Natural killer cell (primary cell): ENCODE measurements around the gene GTSF1L. TPM values are rescaled to one million over a fixed set of nuclear protein-coding genes. Genes with fewer than 3 reads are reported as not detected.

Experiments
- ATAC-seq, 3 donors: fragments of 150-1000 bp in 2 of 3; fragments of 200-7000 bp in 1 of 3; cut with Tn5 transposase; 1 replicate in 1 of 3; 2 replicates in 2 of 3; pipeline ENCODE4 v1.10.0; 2021; ENCODE audit warnings: mild to moderate bottlenecking in 2 of 3, moderate library complexity in 2 of 3
- DNase-seq, 2 donors: peaks; one replicate each; pipeline versions ENCODE4 v3.0.0 to v3.0.0-alpha.2; 2013 to 2021; ENCODE audit warnings: mixed read lengths in 1 of 2
- H3K27ac ChIP-seq: one replicate; pipeline ENCODE4 v1.5.1; 2013; ENCODE audit warnings: mild to moderate bottlenecking, low read length
- H3K27me3 ChIP-seq: one replicate; pipeline ENCODE4 v1.6.1; 2013; ENCODE audit warnings: low read length; ENCODE audit not compliant: control insufficient read depth, insufficient read depth
- H3K36me3 ChIP-seq: one replicate; pipeline ENCODE4 v1.6.1; 2013; ENCODE audit warnings: low read length; ENCODE audit not compliant: control insufficient read depth, insufficient read depth
- H3K4me1 ChIP-seq: one replicate; pipeline ENCODE4 v1.6.1; 2013; ENCODE audit warnings: low read length; ENCODE audit not compliant: control insufficient read depth, insufficient read depth
- H3K4me3 ChIP-seq: one replicate; pipeline ENCODE4 v1.5.1; 2013; ENCODE audit warnings: low read length
- H3K9me3 ChIP-seq: one replicate; pipeline ENCODE4 v1.6.1; 2013; ENCODE audit warnings: low read length; ENCODE audit not compliant: control insufficient read depth, insufficient read depth
- H3K27ac Mint-ChIP-seq, 2 donors: one replicate each; pipeline ENCODE4 v1.8.0; 2022; ENCODE audit warnings: mild to moderate bottlenecking in 2 of 2, mixed read lengths in 2 of 2, moderate library complexity in 1 of 2
- H3K27me3 Mint-ChIP-seq, 2 donors: one replicate each; pipeline ENCODE4 v1.8.0; 2022; ENCODE audit warnings: low read depth in 2 of 2, mixed read lengths in 2 of 2
- H3K36me3 Mint-ChIP-seq: one replicate; pipeline ENCODE4 v1.8.0; 2022; ENCODE audit warnings: mixed read lengths
- H3K4me1 Mint-ChIP-seq, 2 donors: one replicate each; pipeline ENCODE4 v1.8.0; 2022; ENCODE audit warnings: mixed read lengths in 2 of 2
- H3K4me3 Mint-ChIP-seq: one replicate; pipeline ENCODE4 v1.8.0; 2022; ENCODE audit warnings: mild to moderate bottlenecking, moderate library complexity, mixed read lengths
- H3K9me3 Mint-ChIP-seq, 2 donors: one replicate each; pipeline ENCODE4 v1.8.0; 2022; ENCODE audit warnings: mixed read lengths in 2 of 2
- CTCF ChIP-seq: fragments of 200-600 bp; IDR thresholded peaks from one replicate; pipeline ENCODE4 v1.8.0; 2022; ENCODE audit warnings: antibody characterized with exemption
- WGBS: methylation state at CpG from one replicate; pipeline ENCODE4 v1.1.7; 2013; ENCODE audit warnings: missing lambda C conversion rate; ENCODE audit not compliant: insufficient coverage; 5-methylcytosine and 5-hydroxymethylcytosine counted together
- intact Hi-C: fragments of 100-400 bp; cut with micrococcal nuclease; formaldehyde crosslinking; loops from one replicate; pipeline ENCODE4 v1.14.2; 2022
- total RNA-seq, 4 donors: library from RNA; stranded (reverse); fragments of 120-200 nt in 1 of 4; gene quantifications; one replicate each; pipeline versions ENCODE4 v1.2.3 to v1.2.4, GENCODE V29; 2013 to 2022

The GTSF1L gene
- total RNA-seq, 3 donors from 2014 or later (not counting 1 experiment from before 2014, with no cell fraction given): not detected

GRCh38 chr20:43739148-43739749, 12.4 kb upstream of the GTSF1L start:
- no peaks in the 10 kb centered on the region for H3K27me3 ChIP-seq
- intact Hi-C loops: no loop called here
- H3K36me3 ChIP-seq: no peaks in the 10 kb centered on the region
- WGBS: 96% methylated on average over 9 of the region's 9 CpGs
- no peak for DNase-seq
- no peak for TF ChIP-seq CTCF
- Mint-ChIP-seq H3K36me3 (no peaks in the 10 kb centered on the region), H3K4me3 (no peak overlapping the region), H3K4me1 (peaks cover 7 to 9% of the 10 kb centered on the region in 2 donors), H3K9me3 (no peaks in the 10 kb centered on the region), H3K27ac (no peak overlapping the region), H3K27me3 (peaks cover 19 to 22% of the 10 kb centered on the region in 2 donors)
- ATAC-seq: no peak
- no peak overlapping the region for H3K27ac ChIP-seq
- H3K9me3 ChIP-seq: no peaks in the 10 kb centered on the region
- no peaks in the 10 kb centered on the region for H3K4me1 ChIP-seq
- H3K4me3 ChIP-seq: no peak overlapping the region

GRCh38 chr20:43737925-43738324, 11.1 kb upstream of the GTSF1L start:
- peaks cover 6 to 12% of the 10 kb centered on the region in 2 donors for H3K27me3 Mint-ChIP-seq
- no peak overlapping the region for H3K27ac Mint-ChIP-seq
- intact Hi-C loops: no loop called here
- peaks cover 7 to 9% of the 10 kb centered on the region in 2 donors for H3K4me1 Mint-ChIP-seq
- TF ChIP-seq CTCF: no peak
- Histone ChIP-seq H3K36me3 (no peaks in the 10 kb centered on the region), H3K4me3 (no peak overlapping the region), H3K27me3 (no peaks in the 10 kb centered on the region), H3K27ac (no peak overlapping the region), H3K4me1 (no peaks in the 10 kb centered on the region), H3K9me3 (no peaks in the 10 kb centered on the region)
- H3K4me3 Mint-ChIP-seq: no peak overlapping the region
- no peaks in the 10 kb centered on the region for H3K9me3 Mint-ChIP-seq
- H3K36me3 Mint-ChIP-seq: no peaks in the 10 kb centered on the region
- DNase-seq: no peak
- ATAC-seq: no peak
- WGBS: 96% methylated on average over 7 of the region's 7 CpGs

- Mint-ChIP-seq H3K9me3 (no peaks in the 10 kb centered on the region), H3K4me3 (no peak overlapping the region), H3K27ac (peak overlapping the region in 1 of 2 donors; percentile 45), H3K36me3 (no peaks in the 10 kb centered on the region), H3K4me1 (peaks cover 7 to 9% of the 10 kb centered on the region in 2 donors), H3K27me3 (peaks cover 0 to 11% of the 10 kb centered on the region in 2 donors)
- DNase-seq: peak in 1 of 2 donors; percentile 46
- no peaks in the 10 kb centered on the region for H3K36me3 ChIP-seq
- no peak overlapping the region for H3K4me3 ChIP-seq
- peak; percentile 57 to 80 (median 78) for ATAC-seq
- 34% methylated on average over 2 of the region's 2 CpGs for WGBS
- no peak overlapping the region for H3K27ac ChIP-seq
- no peaks in the 10 kb centered on the region for H3K9me3 ChIP-seq
- no peaks in the 10 kb centered on the region for H3K4me1 ChIP-seq
- intact Hi-C loops: no loop called here
- H3K27me3 ChIP-seq: no peaks in the 10 kb centered on the region
- TF ChIP-seq CTCF: no peak
Measured at GRCh38 chr20:43736588-43737158, 9.9 kb upstream of the GTSF1L start.
